ENCODE measurements around the gene MAPK7. TPM values are rescaled to one million over a fixed set of nuclear protein-coding genes. Genes with fewer than 3 reads are reported as not detected.

Gene MAPK7
- polyA plus RNA-seq, 4 donors = 18.4 to 19.9 (median 18.8) TPM

DNA sequence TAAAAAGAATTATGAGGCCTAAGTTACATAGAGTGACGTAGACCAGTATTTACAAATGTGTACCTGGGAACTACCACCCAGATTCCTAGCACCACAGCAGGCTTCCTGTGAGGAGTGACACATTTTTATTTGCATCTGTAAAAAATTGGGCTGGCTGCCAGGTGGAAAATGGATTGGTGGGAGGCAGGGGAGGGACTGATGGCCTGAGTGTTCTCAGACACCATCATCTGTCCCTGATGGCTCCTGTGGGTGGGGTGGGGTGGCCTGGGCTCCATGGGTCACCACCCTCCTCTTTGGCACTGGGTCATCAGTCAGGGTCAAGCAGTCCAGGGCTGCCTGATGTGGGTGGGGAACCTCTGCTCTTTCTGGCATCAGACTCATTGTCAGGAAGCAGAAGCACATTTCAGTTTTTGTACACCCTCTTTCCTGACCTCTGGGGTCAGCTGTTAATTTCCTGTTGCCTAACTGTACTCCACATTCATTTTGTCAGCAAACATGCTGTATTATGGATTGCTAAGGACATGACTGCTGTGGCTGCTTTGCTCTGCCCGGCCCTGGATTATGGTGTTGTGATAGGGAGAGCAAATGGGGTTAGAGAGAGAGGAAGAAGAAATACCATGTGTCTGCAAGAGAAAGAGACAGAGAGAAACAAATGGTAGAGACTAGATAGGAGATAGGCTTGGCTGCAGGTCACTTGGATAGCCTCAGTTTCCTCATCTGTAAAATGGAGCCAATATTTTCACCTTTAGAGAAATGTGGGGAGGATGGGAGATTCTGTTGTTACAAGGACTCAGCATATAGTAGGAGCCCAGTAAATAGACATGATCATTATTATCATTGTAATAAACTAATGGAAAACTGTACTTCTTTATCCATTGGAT is 20.2 kb downstream of the MAPK7 start:
- Histone ChIP-seq H3K9me3 (ENCODE audit: control insufficient read depth in 2 of 2, insufficient read depth in 1 of 2, low read depth in 1 of 2, low read length in 1 of 2) (no peaks in the 10 kb centered on the region), H3K27ac (ENCODE audit: low read depth in 1 of 3, low read length in 2 of 3) (peak overlapping the region in 2 of 3 donors; percentile 60 to 80), H3K4me3 (ENCODE audit: low read depth in 1 of 3, low read length in 3 of 3) (no peak overlapping the region), H3K27me3 (ENCODE audit: control insufficient read depth in 3 of 3, insufficient read depth in 3 of 3, low read length in 3 of 3) (no peaks in the 10 kb centered on the region), H3K36me3 (ENCODE audit: control insufficient read depth in 3 of 3, insufficient read depth in 2 of 3, low read depth in 1 of 3, low read length in 3 of 3) (no peaks in the 10 kb centered on the region), H3K4me1 (ENCODE audit: control insufficient read depth in 3 of 3, insufficient read depth in 2 of 3, low read depth in 1 of 3, low read length in 2 of 3) (peaks cover 6 to 15% (median 12%) of the 10 kb centered on the region in 3 donors)
- DNase-seq (peak; percentile 50 to 68), FAIRE-seq (no peak)
- WGBS, 3 donors = 43 to 53% (median 50%) methylated on average over 2 of the region's 2 CpGs

DNA sequence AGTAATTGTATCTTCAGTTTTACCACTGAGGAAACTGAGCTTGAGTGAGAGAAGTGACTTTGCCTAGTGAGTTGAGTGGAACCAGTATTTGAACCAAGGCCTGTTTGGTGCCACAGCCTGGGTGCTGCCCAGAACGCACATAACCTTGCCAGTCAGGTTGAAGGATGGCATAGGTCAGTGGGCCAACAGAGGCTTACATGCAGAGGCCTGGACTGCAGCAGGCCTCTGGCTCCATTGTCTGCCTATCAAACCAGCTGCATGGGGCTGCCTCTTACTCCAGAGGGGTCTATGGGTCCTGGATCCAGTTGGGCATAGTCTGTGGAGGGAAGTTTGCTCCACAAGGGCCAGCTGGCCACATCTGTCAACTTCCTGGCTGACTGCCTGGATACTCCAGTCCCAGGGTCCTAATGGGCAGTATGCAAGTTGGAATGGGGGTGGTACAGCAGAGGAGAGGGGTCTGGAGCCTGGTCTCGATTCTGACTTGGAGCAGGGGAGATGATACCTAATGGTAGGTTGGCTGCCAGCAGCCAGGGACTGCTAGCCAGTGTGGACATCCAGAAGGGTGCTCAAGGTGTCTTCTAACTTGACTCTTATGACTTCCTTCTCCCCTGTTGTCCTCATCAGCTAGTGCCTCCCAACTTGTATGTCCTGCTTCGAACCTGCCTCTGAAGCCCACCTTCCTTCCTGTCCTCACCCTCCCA is 21.6 kb downstream of the MAPK7 start:
- FAIRE-seq (no peak), DNase-seq (no peak)
- Histone ChIP-seq H3K36me3 (ENCODE audit: control insufficient read depth in 3 of 3, insufficient read depth in 2 of 3, low read depth in 1 of 3, low read length in 3 of 3) (no peaks in the 10 kb centered on the region), H3K27me3 (ENCODE audit: control insufficient read depth in 3 of 3, insufficient read depth in 3 of 3, low read length in 3 of 3) (no peaks in the 10 kb centered on the region), H3K4me1 (ENCODE audit: control insufficient read depth in 3 of 3, insufficient read depth in 2 of 3, low read depth in 1 of 3, low read length in 2 of 3) (peaks cover 6 to 15% (median 12%) of the 10 kb centered on the region in 3 donors), H3K9me3 (ENCODE audit: control insufficient read depth in 2 of 2, insufficient read depth in 1 of 2, low read depth in 1 of 2, low read length in 1 of 2) (no peaks in the 10 kb centered on the region), H3K27ac (ENCODE audit: low read depth in 1 of 3, low read length in 2 of 3) (no peak overlapping the region), H3K4me3 (ENCODE audit: low read depth in 1 of 3, low read length in 3 of 3) (no peak overlapping the region)
- 78 to 89% (median 80%) methylated on average over 3 of the region's 3 CpGs for WGBS, 3 donors

DNA sequence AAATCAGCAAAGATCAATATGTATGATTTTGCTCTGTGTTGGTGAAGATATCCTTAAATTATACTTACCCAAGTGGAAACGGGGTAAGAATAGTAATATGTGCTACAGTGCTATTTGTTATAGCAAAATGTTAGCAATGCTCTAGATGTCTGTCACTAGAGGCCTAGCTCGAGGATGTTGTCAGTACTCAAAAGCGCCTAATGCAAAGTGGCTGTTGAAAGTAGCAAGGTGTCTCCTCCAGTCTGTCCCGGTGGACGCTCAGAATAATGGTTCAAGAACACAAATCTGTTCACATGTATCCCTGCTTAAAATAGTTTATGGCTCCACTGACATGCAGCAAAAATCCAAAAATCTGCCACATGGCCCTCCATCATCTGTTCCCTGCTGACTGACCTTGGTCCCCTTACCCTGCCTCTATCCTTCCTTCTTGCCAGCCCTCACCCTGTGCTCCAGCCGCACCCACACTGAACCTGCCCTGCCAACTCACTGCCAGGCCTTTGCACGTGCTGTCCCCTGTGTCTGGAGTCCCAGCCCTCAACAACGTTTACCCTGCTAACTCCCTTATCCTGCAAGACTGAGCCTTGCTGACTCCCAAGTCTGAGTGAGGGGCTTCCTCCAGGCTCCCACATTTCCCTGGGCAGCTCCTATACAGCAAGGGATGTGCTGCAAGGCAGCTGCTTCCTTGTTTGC is 23.2 kb downstream of the MAPK7 start:
- DNase-seq (peak in 1 of 2 donors; percentile 55), FAIRE-seq (no peak)
- no peak overlapping the region for H3K27ac ChIP-seq (ENCODE audit: low read depth in 1 of 3, low read length in 2 of 3)
- peaks cover 6 to 15% (median 12%) of the 10 kb centered on the region in 3 donors for H3K4me1 ChIP-seq (ENCODE audit: control insufficient read depth in 3 of 3, insufficient read depth in 2 of 3, low read depth in 1 of 3, low read length in 2 of 3)
- no peaks in the 10 kb centered on the region for H3K36me3 ChIP-seq (ENCODE audit: control insufficient read depth in 3 of 3, insufficient read depth in 2 of 3, low read depth in 1 of 3, low read length in 3 of 3)
- no peak overlapping the region for H3K4me3 ChIP-seq (ENCODE audit: low read depth in 1 of 3, low read length in 3 of 3)
- H3K27me3 ChIP-seq (ENCODE audit: control insufficient read depth in 3 of 3, insufficient read depth in 3 of 3, low read length in 3 of 3) = no peaks in the 10 kb centered on the region
- WGBS, 3 donors = 60 to 74% (median 67%) methylated on average over 8 of the region's 8 CpGs
- no peaks in the 10 kb centered on the region for H3K9me3 ChIP-seq (ENCODE audit: control insufficient read depth in 2 of 2, insufficient read depth in 1 of 2, low read depth in 1 of 2, low read length in 1 of 2)

DNA sequence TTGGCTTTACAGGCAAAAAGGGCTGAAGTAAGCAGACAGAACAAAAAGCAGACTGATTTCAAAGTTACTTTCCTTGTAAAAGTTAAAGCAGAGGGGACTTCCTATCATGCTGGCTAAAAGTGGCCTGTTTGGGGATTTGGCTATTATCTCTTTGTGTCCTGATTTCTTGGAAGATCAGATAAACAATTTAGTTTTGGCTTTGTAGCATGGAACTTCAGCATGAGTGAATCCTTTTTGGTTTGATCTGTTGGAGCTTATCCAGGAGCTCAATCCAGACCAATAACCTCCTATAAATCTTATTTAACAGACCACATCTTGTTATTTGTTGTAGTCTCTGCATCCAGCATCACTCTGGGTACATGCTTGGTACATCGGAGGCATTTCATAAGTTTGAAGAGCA is 23.9 kb downstream of the MAPK7 start:
- no peak for FAIRE-seq
- DNase-seq = no peak
- Histone ChIP-seq H3K4me1 (ENCODE audit: control insufficient read depth in 3 of 3, insufficient read depth in 2 of 3, low read depth in 1 of 3, low read length in 2 of 3) (peaks cover 6 to 15% (median 12%) of the 10 kb centered on the region in 3 donors), H3K9me3 (ENCODE audit: control insufficient read depth in 2 of 2, insufficient read depth in 1 of 2, low read depth in 1 of 2, low read length in 1 of 2) (no peaks in the 10 kb centered on the region), H3K27me3 (ENCODE audit: control insufficient read depth in 3 of 3, insufficient read depth in 3 of 3, low read length in 3 of 3) (no peaks in the 10 kb centered on the region), H3K4me3 (ENCODE audit: low read depth in 1 of 3, low read length in 3 of 3) (no peak overlapping the region), H3K27ac (ENCODE audit: low read depth in 1 of 3, low read length in 2 of 3) (no peak overlapping the region), H3K36me3 (ENCODE audit: control insufficient read depth in 3 of 3, insufficient read depth in 2 of 3, low read depth in 1 of 3, low read length in 3 of 3) (no peaks in the 10 kb centered on the region)
- 78 to 100% (median 88%) methylated on average over 1 of the region's 1 CpG for WGBS, 3 donors

DNA sequence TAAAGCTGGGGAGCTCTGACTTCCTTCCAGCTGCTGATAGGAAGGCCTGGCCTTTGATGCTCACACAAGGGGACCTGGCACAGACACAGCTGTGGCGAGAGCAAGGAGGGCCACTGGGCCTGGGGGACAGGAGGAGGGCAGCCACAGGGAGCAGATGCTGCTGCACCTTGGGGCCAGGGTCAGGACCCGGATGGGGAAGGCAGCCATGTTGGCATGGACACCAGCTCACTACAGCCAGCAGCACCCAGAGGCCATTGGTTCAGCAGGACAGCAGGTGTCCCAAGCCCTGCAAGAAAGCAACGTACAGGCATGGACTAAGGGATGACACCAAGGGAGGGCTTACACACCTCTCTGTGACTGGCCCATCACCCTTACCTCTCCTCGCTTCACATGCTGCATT is 24.7 kb downstream of the MAPK7 start:
- Histone ChIP-seq H3K4me3 (ENCODE audit: low read depth in 1 of 3, low read length in 3 of 3) (no peak overlapping the region), H3K9me3 (ENCODE audit: control insufficient read depth in 2 of 2, insufficient read depth in 1 of 2, low read depth in 1 of 2, low read length in 1 of 2) (no peaks in the 10 kb centered on the region), H3K36me3 (ENCODE audit: control insufficient read depth in 3 of 3, insufficient read depth in 2 of 3, low read depth in 1 of 3, low read length in 3 of 3) (no peaks in the 10 kb centered on the region), H3K27me3 (ENCODE audit: control insufficient read depth in 3 of 3, insufficient read depth in 3 of 3, low read length in 3 of 3) (no peaks in the 10 kb centered on the region), H3K27ac (ENCODE audit: low read depth in 1 of 3, low read length in 2 of 3) (no peak overlapping the region), H3K4me1 (ENCODE audit: control insufficient read depth in 3 of 3, insufficient read depth in 2 of 3, low read depth in 1 of 3, low read length in 2 of 3) (peaks cover under 1 to 10% (median 9%) of the 10 kb centered on the region in 3 donors)
- 90 to 92% (median 91%) methylated on average over 4 of the region's 4 CpGs for WGBS, 3 donors
- no peak for FAIRE-seq
- no peak for DNase-seq

DNA sequence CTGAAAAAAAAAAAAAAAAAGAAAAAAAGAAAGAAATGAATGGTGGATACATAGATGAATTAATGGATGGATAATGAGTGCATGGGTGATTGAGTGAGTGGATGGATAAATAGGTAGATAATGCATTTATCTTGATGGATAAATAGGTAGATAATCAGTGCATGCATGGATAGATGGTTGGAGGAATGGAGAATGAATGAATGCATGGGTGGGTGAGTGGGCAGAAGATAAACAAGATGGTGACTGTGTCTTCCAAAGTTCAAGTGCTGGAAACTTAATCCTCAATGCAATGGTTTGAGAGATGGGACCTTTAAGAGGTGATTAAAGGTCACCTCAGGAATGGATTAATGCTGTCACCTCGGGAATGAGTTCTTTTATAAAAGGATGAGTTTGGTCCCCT is 26.0 kb downstream of the MAPK7 start:
- FAIRE-seq = no peak

DNA sequence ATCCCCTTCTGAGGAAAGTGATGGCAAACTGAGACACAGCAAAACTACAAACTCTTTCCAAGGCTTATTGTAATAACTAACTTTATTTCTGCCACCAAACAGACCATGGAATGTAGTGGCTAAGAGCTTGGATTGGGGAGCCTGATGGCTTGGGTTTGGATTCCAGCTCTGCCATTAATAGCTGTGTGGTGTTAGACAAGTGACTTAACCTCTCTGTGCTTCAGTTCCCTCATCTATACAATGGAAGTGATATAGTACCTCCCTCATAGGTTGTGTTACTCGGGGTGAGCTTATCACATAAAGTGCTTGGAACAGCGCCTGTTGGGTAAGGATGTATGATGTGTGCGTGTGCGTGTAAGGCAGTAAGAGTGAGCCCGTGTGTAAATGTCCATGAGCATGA is 26.8 kb downstream of the MAPK7 start:
- Histone ChIP-seq H3K36me3 (ENCODE audit: control insufficient read depth in 3 of 3, insufficient read depth in 2 of 3, low read depth in 1 of 3, low read length in 3 of 3) (no peaks in the 10 kb centered on the region), H3K27ac (ENCODE audit: low read depth in 1 of 3, low read length in 2 of 3) (no peak overlapping the region), H3K4me3 (ENCODE audit: low read depth in 1 of 3, low read length in 3 of 3) (no peak overlapping the region), H3K4me1 (ENCODE audit: control insufficient read depth in 3 of 3, insufficient read depth in 2 of 3, low read depth in 1 of 3, low read length in 2 of 3) (peaks cover 0 to 2% (median 0%) of the 10 kb centered on the region in 3 donors), H3K27me3 (ENCODE audit: control insufficient read depth in 3 of 3, insufficient read depth in 3 of 3, low read length in 3 of 3) (peaks cover 0 to 3% (median 0%) of the 10 kb centered on the region in 3 donors), H3K9me3 (ENCODE audit: control insufficient read depth in 2 of 2, insufficient read depth in 1 of 2, low read depth in 1 of 2, low read length in 1 of 2) (no peaks in the 10 kb centered on the region)
- DNase-seq = no peak
- no peak for FAIRE-seq
- 82 to 92% (median 86%) methylated on average over 5 of the region's 5 CpGs for WGBS, 3 donors

More for the DNA sequence above, 26.0 kb downstream of the MAPK7 start:
- Histone ChIP-seq H3K27ac (ENCODE audit: low read depth in 1 of 3, low read length in 2 of 3) (no peak overlapping the region), H3K4me1 (ENCODE audit: control insufficient read depth in 3 of 3, insufficient read depth in 2 of 3, low read depth in 1 of 3, low read length in 2 of 3) (peaks cover 0 to 2% (median 0%) of the 10 kb centered on the region in 3 donors), H3K4me3 (ENCODE audit: low read depth in 1 of 3, low read length in 3 of 3) (no peak overlapping the region), H3K27me3 (ENCODE audit: control insufficient read depth in 3 of 3, insufficient read depth in 3 of 3, low read length in 3 of 3) (peaks cover 0 to under 1% (median 0%) of the 10 kb centered on the region in 3 donors), H3K9me3 (ENCODE audit: control insufficient read depth in 2 of 2, insufficient read depth in 1 of 2, low read depth in 1 of 2, low read length in 1 of 2) (no peaks in the 10 kb centered on the region), H3K36me3 (ENCODE audit: control insufficient read depth in 3 of 3, insufficient read depth in 2 of 3, low read depth in 1 of 3, low read length in 3 of 3) (no peaks in the 10 kb centered on the region)
- DNase-seq = no peak
- WGBS, 3 donors = 50 to 70% (median 52%) methylated on average over 1 of the region's 1 CpG

Measured in small intestine (tissue), 7 donors.